ENCODE results near the gene STX2. TPM values are rescaled to one million over a fixed set of nuclear protein-coding genes. Genes with fewer than 3 reads are reported as not detected.
A peak's percentile ranks its signal among the peaks of the same experiment; 100 is the strongest.
"Not testable (repeated sequence)": the region's sequence is repeated elsewhere in the genome, so short reads cannot be mapped to it uniquely, and the experiment has no call there.

STX2 gene
- polyA plus RNA-seq, 1 donor, result 41.8 TPM

- no peak for DNase-seq
These were observed 40.0 kb downstream of the STX2 start for GRCh38 chr12:130799051-130799450.

- no peak for DNase-seq
These were observed 41.9 kb downstream of the STX2 start for GRCh38 chr12:130796985-130797686.

- DNase-seq, result no peak
These were observed 43.1 kb downstream of the STX2 start for GRCh38 chr12:130795906-130796305.

GRCh38 chr12:130793554-130793849 is 45.5 kb downstream of the STX2 start:
- DNase-seq, result no peak

GRCh38 chr12:130792821-130793553 is 46.1 kb downstream of the STX2 start:
- DNase-seq, result peak; percentile 14

- DNase-seq, result no peak
These were observed 47.4 kb downstream of the STX2 start for GRCh38 chr12:130791629-130792028.

- no peak for DNase-seq
These were observed 50.5 kb downstream of the STX2 start for GRCh38 chr12:130788515-130788914.

GRCh38 chr12:130787445-130788410 is 51.3 kb downstream of the STX2 start:
- DNase-seq, result no peak

- DNase-seq, result no peak
These were observed 52.0 kb downstream of the STX2 start for GRCh38 chr12:130787041-130787440.

- DNase-seq, result no peak
These were observed 55.8 kb downstream of the STX2 start for GRCh38 chr12:130783110-130783715.

GRCh38 chr12:130782245-130782644 is 56.8 kb downstream of the STX2 start:
- not testable (repeated sequence) for DNase-seq

GRCh38 chr12:130780880-130781575 is 58.0 kb downstream of the STX2 start:
- no peak for DNase-seq

GRCh38 chr12:130780325-130780724 is 58.7 kb downstream of the STX2 start:
- no peak for DNase-seq

- no peak for DNase-seq
These were observed 60.3 kb downstream of the STX2 start for GRCh38 chr12:130778776-130779175.

GRCh38 chr12:130776857-130777339 is 62.2 kb downstream of the STX2 start:
- no peak for DNase-seq

- peak; percentile 75 for DNase-seq
These were observed 62.8 kb downstream of the STX2 start for GRCh38 chr12:130775953-130776856.

- no peak for DNase-seq
These were observed 68.5 kb downstream of the STX2 start for GRCh38 chr12:130770413-130771028.

GRCh38 chr12:130768120-130768519 is 70.9 kb downstream of the STX2 start:
- no peak for DNase-seq

GRCh38 chr12:130766470-130766869 is 72.6 kb downstream of the STX2 start:
- DNase-seq, result no peak

- no peak for DNase-seq
These were observed 73.8 kb downstream of the STX2 start for GRCh38 chr12:130765186-130765659.
